Measurements from ENCODE around the gene SLBP.
A peak's percentile ranks its signal among the peaks of the same experiment; 100 is the strongest.

DNA sequence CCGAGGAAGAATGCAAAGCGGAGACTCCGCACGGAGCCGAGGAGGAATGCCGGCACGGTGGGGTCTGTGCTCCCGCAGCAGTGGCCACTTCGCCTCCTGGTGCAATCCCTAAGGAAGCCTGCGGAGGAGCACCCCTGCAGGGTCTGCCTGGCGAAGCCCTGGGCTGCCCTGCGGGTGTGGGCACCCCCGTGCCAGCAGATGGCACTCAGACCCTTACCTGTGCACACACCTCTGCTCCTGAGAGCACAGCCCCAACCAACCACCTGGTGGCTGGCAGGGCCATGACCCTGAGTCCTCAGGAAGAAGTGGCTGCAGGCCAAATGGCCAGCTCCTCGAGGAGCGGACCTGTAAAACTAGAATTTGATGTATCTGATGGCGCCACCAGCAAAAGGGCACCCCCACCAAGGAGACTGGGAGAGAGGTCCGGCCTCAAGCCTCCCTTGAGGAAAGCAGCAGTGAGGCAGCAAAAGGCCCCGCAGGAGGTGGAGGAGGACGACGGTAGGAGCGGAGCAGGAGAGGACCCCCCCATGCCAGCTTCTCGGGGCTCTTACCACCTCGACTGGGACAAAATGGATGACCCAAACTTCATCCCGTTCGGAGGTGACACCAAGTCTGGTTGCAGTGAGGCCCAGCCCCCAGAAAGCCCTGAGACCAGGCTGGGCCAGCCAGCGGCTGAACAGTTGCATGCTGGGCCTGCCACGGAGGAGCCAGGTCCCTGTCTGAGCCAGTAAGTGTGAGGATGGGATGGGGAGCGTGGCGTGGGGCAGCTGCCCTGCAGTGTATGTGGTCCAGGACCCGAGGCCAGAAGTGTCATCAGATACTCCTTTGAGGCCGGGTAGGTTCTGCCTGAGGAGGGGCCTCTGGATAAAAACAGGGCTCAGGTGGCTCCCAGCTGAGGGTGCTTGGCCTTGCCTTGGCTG is 16.2 kb upstream of the SLBP start:
- TF ChIP-seq, protein P1, sequence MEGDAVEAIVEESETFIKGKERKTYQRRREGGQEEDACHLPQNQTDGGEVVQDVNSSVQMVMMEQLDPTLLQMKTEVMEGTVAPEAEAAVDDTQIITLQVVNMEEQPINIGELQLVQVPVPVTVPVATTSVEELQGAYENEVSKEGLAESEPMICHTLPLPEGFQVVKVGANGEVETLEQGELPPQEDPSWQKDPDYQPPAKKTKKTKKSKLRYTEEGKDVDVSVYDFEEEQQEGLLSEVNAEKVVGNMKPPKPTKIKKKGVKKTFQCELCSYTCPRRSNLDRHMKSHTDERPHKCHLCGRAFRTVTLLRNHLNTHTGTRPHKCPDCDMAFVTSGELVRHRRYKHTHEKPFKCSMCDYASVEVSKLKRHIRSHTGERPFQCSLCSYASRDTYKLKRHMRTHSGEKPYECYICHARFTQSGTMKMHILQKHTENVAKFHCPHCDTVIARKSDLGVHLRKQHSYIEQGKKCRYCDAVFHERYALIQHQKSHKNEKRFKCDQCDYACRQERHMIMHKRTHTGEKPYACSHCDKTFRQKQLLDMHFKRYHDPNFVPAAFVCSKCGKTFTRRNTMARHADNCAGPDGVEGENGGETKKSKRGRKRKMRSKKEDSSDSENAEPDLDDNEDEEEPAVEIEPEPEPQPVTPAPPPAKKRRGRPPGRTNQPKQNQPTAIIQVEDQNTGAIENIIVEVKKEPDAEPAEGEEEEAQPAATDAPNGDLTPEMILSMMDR (IDR thresholded peaks at IDR 0.05 in 8 of 11, conservative IDR thresholded peaks at IDR 0.05 in 3 of 11) = no peak
- TF ChIP-seq POLR2A (IDR thresholded peaks at IDR 0.05) (no peak), POLR2AphosphoS5 (IDR thresholded peaks at IDR 0.05) (peak in 1 of 3 donors; percentile 20)

Measured in spleen (tissue), 7 donors.